ENCODE results near the gene CCNYL1.

- TF ChIP-seq POLR2A (IDR thresholded peaks at IDR 0.05): no peak
- TF ChIP-seq, protein P1, sequence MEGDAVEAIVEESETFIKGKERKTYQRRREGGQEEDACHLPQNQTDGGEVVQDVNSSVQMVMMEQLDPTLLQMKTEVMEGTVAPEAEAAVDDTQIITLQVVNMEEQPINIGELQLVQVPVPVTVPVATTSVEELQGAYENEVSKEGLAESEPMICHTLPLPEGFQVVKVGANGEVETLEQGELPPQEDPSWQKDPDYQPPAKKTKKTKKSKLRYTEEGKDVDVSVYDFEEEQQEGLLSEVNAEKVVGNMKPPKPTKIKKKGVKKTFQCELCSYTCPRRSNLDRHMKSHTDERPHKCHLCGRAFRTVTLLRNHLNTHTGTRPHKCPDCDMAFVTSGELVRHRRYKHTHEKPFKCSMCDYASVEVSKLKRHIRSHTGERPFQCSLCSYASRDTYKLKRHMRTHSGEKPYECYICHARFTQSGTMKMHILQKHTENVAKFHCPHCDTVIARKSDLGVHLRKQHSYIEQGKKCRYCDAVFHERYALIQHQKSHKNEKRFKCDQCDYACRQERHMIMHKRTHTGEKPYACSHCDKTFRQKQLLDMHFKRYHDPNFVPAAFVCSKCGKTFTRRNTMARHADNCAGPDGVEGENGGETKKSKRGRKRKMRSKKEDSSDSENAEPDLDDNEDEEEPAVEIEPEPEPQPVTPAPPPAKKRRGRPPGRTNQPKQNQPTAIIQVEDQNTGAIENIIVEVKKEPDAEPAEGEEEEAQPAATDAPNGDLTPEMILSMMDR (IDR thresholded peaks at IDR 0.05): no peak
- TF ChIP-seq POLR2AphosphoS5 (IDR thresholded peaks at IDR 0.05; ENCODE audit: insufficient read depth in 1 of 2, low read depth in 1 of 2): no peak
Measured at GRCh38 chr2:207674826-207675225, 36.6 kb upstream of the CCNYL1 start.

Data from vagina (tissue), 2 donors.